Kidney epithelial cell (primary cell): ENCODE measurements around the gene WDR83. TPM values are rescaled to one million over a fixed set of nuclear protein-coding genes. Genes with fewer than 3 reads are reported as not detected.
A peak's percentile ranks its signal among the peaks of the same experiment; 100 is the strongest.

Source experiments
- DNase-seq: peaks from one replicate; pipeline ENCODE4 v3.0.0-alpha.2; 2010; ENCODE audit warnings: low read depth
- H3K27me3 ChIP-seq: 2 replicates; pipeline ENCODE4 v1.6.0; 2011; ENCODE audit warnings: low read length; ENCODE audit not compliant: control insufficient read depth, insufficient read depth
- H3K36me3 ChIP-seq: 2 replicates; pipeline ENCODE4 v1.5.1; 2011; ENCODE audit warnings: low read length; ENCODE audit not compliant: control insufficient read depth, insufficient read depth
- H3K4me3 ChIP-seq: 2 replicates; pipeline ENCODE4 v1.5.1; 2011; ENCODE audit warnings: low read depth, mild to moderate bottlenecking, control low read depth, low read length
- total RNA-seq: library from RNA; depleted of rRNA; stranded (reverse); fragments of >200 nt; gene quantifications from 2 replicates; pipeline ENCODE4 v1.2.3, GENCODE V29; 2015
- TF ChIP-seq, protein P1 (sequence below): IDR thresholded peaks from 2 replicates; pipeline ENCODE4 v1.5.1; 2011; ENCODE audit warnings: mild to moderate bottlenecking, moderate library complexity, low read length, control low read depth, inconsistent platforms; ENCODE audit not compliant: insufficient read depth, poor library complexity, severe bottlenecking

The WDR83 gene
- total RNA-seq, 1 donor from 2014 or later = 15.7 TPM

DNA sequence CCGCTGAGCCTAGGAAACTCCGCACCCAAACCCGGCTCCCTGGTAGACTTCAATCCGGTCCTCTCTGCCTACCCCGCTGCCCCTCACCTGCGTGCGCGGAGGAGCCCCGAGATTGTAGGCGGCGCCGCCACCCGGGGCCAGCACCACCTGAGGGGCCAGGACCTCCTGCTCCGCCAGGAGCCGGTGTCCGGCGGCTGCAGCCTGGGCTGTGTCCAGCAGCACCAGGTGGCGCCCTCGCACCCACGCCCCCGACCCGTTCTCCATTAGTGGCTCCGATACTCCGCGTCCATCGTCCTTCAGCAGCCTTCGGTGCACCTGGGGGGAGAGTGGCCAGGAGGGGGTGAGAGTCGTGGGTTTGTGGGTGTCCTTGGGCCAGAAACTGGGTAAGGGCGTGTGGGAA, 18.5 kb upstream of the WDR83 start:
- no peaks in the 10 kb centered on the region for H3K36me3 ChIP-seq
- no peaks in the 10 kb centered on the region for H3K27me3 ChIP-seq
- DNase-seq = no peak
- TF ChIP-seq, protein P1, sequence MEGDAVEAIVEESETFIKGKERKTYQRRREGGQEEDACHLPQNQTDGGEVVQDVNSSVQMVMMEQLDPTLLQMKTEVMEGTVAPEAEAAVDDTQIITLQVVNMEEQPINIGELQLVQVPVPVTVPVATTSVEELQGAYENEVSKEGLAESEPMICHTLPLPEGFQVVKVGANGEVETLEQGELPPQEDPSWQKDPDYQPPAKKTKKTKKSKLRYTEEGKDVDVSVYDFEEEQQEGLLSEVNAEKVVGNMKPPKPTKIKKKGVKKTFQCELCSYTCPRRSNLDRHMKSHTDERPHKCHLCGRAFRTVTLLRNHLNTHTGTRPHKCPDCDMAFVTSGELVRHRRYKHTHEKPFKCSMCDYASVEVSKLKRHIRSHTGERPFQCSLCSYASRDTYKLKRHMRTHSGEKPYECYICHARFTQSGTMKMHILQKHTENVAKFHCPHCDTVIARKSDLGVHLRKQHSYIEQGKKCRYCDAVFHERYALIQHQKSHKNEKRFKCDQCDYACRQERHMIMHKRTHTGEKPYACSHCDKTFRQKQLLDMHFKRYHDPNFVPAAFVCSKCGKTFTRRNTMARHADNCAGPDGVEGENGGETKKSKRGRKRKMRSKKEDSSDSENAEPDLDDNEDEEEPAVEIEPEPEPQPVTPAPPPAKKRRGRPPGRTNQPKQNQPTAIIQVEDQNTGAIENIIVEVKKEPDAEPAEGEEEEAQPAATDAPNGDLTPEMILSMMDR = peak; percentile 44
- peak overlapping the region; percentile 22 for H3K4me3 ChIP-seq

DNA sequence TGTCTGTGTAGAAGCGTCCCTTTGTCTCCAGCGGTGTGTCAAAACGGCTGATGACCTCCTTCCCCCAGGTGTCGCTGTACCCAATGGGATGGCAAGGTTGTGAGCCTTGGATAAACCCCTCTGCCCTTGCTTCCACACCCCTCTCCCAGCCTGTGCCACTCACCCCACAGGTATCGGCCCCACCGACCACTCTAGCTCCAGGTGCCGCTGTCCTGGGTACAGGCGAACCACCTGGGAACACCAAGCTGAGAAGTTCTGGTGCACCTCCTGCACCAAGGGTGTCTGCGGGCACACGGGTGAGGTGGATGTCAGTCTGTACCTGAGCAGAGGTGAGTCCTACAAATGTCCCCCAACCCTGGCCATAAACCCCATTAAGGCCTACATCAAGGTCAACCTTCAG, 16.7 kb upstream of the WDR83 start:
- TF ChIP-seq, protein P1 = no peak
- no peaks in the 10 kb centered on the region for H3K27me3 ChIP-seq
- DNase-seq = no peak
- H3K4me3 ChIP-seq = no peak overlapping the region
- no peaks in the 10 kb centered on the region for H3K36me3 ChIP-seq

DNA sequence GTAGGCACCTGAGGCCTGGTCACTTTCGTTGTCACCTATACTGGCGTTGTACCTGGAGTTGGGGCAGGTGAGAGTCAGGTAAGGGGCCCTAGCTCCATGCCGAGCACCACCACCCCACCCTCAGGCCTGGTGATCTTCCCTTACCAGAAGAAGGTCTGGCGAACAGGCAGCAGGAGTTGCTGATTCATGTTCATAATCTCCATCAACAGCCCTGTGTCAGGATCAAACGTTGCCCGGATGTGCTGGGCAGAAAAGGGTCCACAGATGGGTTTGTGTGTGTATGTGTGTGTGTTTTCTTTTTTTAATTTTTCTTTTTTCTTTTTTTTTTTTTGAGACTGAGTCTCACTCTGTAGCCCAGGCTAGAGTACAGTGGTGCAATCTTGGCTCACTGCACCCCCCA, 14.4 kb upstream of the WDR83 start:
- TF ChIP-seq, protein P1 = no peak
- H3K36me3 ChIP-seq = no peaks in the 10 kb centered on the region

DNA sequence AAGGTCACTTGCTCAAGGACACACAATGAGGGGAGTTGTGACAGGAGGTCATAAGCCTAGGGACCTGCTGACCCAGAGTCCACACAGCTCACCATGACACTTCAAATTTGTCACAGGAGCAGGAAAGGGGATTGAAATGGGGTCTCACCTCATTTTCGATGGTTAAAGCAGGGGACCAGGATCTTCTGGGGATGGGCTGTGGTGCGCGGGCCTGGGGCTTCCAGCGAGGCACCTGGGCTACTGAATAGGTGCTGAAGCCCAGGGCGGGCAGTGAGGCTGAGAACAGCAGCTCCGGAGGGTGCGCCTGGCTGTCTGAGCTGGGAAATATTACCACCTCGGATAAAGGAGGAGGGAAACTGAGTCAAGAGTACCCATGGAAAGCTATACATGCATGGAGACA, 11.1 kb upstream of the WDR83 start:
- Histone ChIP-seq H3K4me3 (no peak overlapping the region), H3K27me3 (no peaks in the 10 kb centered on the region), H3K36me3 (no peaks in the 10 kb centered on the region)
- no peak for DNase-seq
- TF ChIP-seq, protein P1 = no peak

More for the DNA sequence above, 14.4 kb upstream of the WDR83 start:
- no peak for DNase-seq
- no peak overlapping the region for H3K4me3 ChIP-seq
- H3K27me3 ChIP-seq = no peaks in the 10 kb centered on the region

DNA sequence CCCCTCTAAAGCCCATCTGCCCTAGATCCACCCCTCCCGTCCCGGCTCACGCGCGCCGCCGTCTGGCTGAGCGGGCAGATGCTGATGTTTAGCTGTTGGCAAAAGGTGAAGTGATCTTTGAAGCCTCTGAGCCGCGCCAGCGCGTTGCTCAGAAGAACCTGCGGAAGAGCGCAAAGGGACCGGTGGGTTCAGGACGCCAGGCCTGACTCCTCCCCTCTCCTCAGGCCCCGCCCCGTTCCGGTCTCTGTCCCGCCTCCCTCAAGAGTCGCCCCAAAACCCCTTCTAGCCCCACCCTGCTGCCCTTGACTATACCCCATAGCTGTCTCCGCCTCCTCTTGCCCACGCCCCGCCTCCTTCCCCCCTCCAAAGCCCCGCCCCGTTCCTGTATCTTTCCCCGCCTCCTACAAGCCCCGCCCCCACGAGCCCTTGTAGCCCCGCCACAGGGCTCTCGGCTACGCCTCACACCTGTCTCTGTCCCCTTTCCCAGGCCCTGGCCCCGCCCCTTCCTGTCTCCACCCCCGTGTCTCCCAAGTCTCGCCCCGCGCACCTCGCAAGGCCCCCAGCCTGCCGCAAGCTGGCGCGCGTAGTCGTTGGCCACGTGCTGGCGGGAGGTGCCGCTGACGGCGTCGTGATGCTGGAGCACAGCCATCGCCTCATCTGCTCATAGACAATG, 9.6 kb upstream of the WDR83 start:
- no peaks in the 10 kb centered on the region for H3K27me3 ChIP-seq
- H3K4me3 ChIP-seq = no peak overlapping the region
- TF ChIP-seq, protein P1 = no peak
- H3K36me3 ChIP-seq = no peaks in the 10 kb centered on the region
- DNase-seq = no peak

DNA sequence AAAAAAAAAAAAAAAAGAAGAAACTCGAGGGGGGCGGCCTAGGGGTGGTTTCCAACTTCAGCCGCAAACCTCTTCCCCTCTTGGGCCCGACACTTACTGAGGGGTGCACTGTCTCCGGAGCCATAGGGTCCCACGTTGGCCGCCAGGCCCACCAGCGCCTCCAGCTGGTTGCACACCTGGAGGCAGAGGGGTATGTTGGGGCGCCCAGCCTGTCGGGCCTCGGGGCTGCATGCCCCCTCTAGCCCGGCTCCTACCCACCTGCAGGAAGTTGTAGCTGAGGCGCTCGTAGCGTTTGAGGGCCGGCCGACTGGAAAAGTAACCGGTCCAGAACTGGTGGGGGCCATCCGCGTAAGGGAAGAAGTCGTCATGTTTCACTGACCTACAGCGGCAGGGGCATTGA, 8.6 kb upstream of the WDR83 start:
- no peaks in the 10 kb centered on the region for H3K36me3 ChIP-seq
- TF ChIP-seq, protein P1 = no peak
- H3K4me3 ChIP-seq = no peak overlapping the region
- no peaks in the 10 kb centered on the region for H3K27me3 ChIP-seq
- DNase-seq = no peak
